NCI-H1930 (cell line): ENCODE measurements around the gene IQSEC3.
"Not testable (repeated sequence)": the region's sequence is repeated elsewhere in the genome, so short reads cannot be mapped to it uniquely, and the experiment has no call there.

Experiments
- DNase-seq, 2 experiments: peaks; one replicate each; lab custom pipeline; 2025; lab: John Stamatoyannopoulos, UW

Gene IQSEC3

GRCh38 chr12:214003-214741 is 147.6 kb downstream of the IQSEC3 start, which contains the start of gene SLC6A12:
SLC6A12 (minus strand) TSS chr12:214157; CDS start chr12:209986, 4,171 bp downstream.
- DNase-seq, result no peak

- no peak for DNase-seq
Measured at GRCh38 chr12:215116-215515, 148.5 kb downstream of the IQSEC3 start.

DNA sequence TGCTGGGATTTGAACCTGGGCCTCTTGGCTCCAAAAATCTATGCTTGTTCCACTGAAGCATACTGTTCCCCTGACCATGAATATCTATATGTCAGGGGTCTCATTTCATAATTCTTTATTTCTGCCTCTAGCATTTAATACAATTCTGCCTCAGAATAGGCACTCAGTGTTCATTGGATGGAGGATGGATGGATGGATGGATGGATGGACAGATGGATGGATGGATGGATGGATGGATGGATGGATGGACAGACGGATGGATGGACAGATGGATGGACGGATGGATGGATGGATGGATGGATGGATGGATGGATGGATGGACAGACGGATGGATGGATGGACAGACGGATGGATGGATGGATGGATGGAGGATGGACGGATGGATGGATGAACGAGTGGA is 150.5 kb downstream of the IQSEC3 start:
- not testable (repeated sequence) for DNase-seq

GRCh38 chr12:218221-218620 is 151.7 kb downstream of the IQSEC3 start:
- no peak for DNase-seq

GRCh38 chr12:218728-219590 is 152.4 kb downstream of the IQSEC3 start:
- DNase-seq, result no peak

DNA sequence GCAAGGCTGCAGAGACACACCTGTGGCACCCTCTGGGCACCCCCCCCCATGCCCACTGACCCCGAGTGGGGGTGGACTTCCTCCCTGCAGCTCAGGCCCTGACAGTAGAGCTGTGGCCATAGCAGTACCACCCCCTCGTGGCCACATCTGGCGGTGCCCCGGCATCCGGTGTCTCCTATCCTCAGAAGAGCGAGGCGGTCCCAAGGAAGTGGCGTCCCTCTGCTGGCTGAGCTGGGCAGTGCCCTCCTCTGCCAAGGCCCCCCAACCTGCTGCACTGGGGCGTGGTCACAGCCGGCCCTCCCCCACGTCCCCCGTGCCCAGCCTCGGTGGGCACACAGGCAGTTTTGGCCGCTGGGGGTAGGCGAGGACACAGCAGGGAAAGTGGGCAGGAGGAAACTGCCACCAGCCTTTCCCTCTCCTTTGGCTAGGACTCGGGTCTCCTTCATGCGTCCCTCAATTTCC is 153.4 kb downstream of the IQSEC3 start:
- peak; percentile 23 to 26 for DNase-seq

DNA sequence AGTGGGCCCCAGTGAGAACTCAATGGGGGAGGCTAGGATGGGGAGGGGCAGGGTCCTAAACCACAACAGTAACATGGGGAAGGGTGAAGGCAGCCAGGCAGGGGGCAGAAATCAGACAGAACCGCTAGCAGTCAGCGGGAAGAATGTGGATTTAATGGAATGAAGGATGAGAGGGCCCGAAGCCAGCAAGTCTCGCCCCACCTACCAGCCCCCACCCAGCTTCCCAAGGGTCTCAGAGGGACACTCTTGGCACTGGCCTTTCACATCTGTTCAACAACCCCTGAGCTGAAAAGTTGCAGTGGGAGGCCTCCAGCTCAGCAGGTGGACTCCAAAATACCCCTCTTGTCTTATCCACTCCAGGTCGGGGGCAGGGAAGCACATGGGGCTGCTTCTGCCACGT is 153.9 kb downstream of the IQSEC3 start:
- DNase-seq, result no peak

GRCh38 chr12:220946-221550 is 154.5 kb downstream of the IQSEC3 start:
- DNase-seq, result no peak

DNA sequence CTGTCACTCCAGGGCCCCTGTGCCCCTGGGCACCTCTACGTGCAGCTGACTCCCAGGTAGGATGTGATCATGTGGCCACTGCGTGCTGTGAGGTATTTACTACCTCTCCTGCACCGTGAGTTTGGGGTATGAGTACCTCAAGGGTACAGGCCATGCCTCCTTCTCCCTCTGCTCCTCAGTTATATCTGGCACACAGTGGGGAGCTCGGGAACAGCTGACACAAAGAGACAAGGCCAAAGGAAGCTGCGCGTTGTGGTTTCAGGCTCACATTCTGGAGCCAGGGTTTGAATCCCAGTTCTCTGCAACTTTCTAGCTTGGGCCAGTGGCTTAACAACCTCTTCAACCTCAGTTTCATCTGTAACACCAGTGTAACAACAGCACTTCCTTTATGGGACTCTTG is 155.2 kb downstream of the IQSEC3 start:
- no peak for DNase-seq

DNA sequence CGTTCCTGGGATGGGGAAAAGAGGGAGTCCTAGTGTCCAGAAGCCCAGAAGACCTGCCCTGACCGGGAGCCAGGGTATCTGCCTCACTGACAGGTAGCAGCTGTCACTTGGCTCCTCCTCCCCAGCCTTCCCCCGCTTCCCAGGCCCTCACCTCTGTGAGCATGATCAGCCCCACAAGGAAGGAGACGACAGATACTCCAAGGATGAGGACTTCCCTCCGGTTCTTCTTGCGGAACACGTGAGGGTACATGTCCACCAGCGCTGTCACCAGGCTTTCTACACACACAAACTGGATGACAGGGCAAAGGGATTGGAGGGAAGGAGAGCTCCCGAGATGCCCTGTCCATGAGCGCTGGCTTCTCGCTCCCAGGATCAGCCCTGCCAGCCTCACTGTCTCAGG is 157.3 kb downstream of the IQSEC3 start:
- DNase-seq, result no peak

DNA sequence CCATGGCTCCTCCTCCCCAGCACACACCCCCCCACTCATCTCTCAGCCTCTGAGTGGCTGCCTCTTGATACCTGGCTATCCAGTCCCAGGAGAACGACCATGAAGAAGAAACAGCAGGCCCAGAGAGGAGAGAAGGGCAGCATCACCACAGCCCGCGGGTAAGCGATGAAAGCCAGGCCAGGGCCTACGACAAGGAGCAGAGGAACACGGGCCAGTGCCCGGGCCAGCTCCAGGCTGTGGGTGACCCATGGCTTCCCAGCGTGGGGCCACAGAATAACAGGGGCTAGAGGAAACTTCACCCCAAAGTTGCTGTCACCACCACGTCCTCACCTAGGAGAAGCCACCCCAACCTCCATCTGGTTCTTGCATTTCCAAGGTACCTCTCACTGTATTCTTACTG is 157.8 kb downstream of the IQSEC3 start:
- no peak for DNase-seq

DNA sequence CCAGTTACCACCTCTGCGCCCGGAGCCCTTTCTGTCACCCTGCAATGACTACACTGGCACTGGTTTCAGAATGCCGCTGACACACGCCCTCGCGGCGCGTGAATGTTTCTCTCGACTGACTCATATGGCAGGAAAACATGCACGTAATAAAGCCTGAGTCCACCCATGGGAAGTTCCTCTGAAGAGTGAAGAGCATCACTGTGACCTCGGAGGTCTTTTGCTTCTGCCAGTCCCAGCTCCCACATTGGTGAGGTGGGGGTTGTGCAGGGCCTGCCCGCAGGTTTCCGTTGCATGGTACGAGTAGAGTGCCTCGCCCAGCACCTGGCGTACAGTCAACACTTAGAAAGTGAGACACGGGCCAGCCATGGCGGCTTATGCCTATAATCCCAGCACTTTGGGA is 158.4 kb downstream of the IQSEC3 start:
- DNase-seq, result no peak

- no peak for DNase-seq
Measured at GRCh38 chr12:226401-226800, 159.8 kb downstream of the IQSEC3 start.

- no peak for DNase-seq
Measured at GRCh38 chr12:227286-227915, 160.8 kb downstream of the IQSEC3 start.
